GM19025 (cell line): ENCODE results near the gene MADCAM1.

Experiments used
- ATAC-seq: cut with Tn5 transposase; IDR thresholded peaks from one replicate; pipeline ENCODE4 v1.9.1; 2021; ENCODE audit warnings: mild to moderate bottlenecking, low read depth, moderate library complexity; ENCODE audit not compliant: unreplicated experiment

Gene MADCAM1

GRCh38 chr19:485583-486236 lies 10.6 kb upstream of the MADCAM1 start:
- no peak for ATAC-seq

- ATAC-seq: peak; percentile 73
Observed at GRCh38 chr19:488505-489417, 7.5 kb upstream of the MADCAM1 start.

GRCh38 chr19:489418-490196 lies 6.7 kb upstream of the MADCAM1 start:
- ATAC-seq: peak; percentile 5

GRCh38 chr19:491146-491741 lies 5.0 kb upstream of the MADCAM1 start:
- no peak for ATAC-seq

GRCh38 chr19:492091-492531 lies 4.2 kb upstream of the MADCAM1 start:
- no peak for ATAC-seq

GRCh38 chr19:493391-494170 lies 2.7 kb upstream of the MADCAM1 start:
- ATAC-seq: no peak

GRCh38 chr19:494171-495080 lies 1.9 kb upstream of the MADCAM1 start:
- no peak for ATAC-seq

GRCh38 chr19:495081-495401 lies 1.2 kb upstream of the MADCAM1 start:
- no peak for ATAC-seq

GRCh38 chr19:495402-496111 lies 729 bp upstream of the MADCAM1 start:
- no peak for ATAC-seq

GRCh38 chr19:496986-497385 lies 700 bp downstream of the MADCAM1 start:
- no peak for ATAC-seq

- ATAC-seq: no peak
Observed at GRCh38 chr19:497491-497868, 1.2 kb downstream of the MADCAM1 start.

GRCh38 chr19:497869-498510 lies 1.7 kb downstream of the MADCAM1 start:
- no peak for ATAC-seq

- no peak for ATAC-seq
Observed at GRCh38 chr19:498511-498891, 2.2 kb downstream of the MADCAM1 start.

- ATAC-seq: no peak
Observed at GRCh38 chr19:498977-499623, 2.8 kb downstream of the MADCAM1 start.

GRCh38 chr19:501646-502045 lies 5.4 kb downstream of the MADCAM1 start:
- no peak for ATAC-seq

GRCh38 chr19:504616-505015 lies 8.3 kb downstream of the MADCAM1 start:
- ATAC-seq: no peak
